Endothelial cell of umbilical vein (primary cell): ENCODE results near the gene RPS5. TPM values are rescaled to one million over a fixed set of nuclear protein-coding genes. Genes with fewer than 3 reads are reported as not detected.

ENCODE experiments used
- BruUV-seq: library from RNA; stranded (reverse); fragments of 400-500 nt; replicated peaks from 2 replicates; lab custom pipeline; 2021; lab: Mats Ljungman, UMichigan
- CTCF ChIA-PET: fragments of 300-600, 350-600 bp; sonication (Branson Sonifier 250); formaldehyde crosslinking; loops from one replicate; lab custom pipeline; 2021; ENCODE audit warnings: antibody characterized with exemption, inconsistent platforms; lab: Charles Lee
- POLR2A ChIA-PET: fragments of 300-600, 350-600 bp; sonication (Branson Sonifier 250); formaldehyde crosslinking; loops from one replicate; lab custom pipeline; 2021; ENCODE audit warnings: antibody characterized with exemption, inconsistent platforms; lab: Charles Lee
- DNase-seq: peaks from one replicate; pipeline ENCODE4 v3.0.0-alpha.2; 2011; ENCODE audit warnings: low read depth, low spot score
- FAIRE-seq: peaks from 2 replicates; lab custom pipeline; 2011; peaks lifted over from hg19 to GRCh38; lab: Jason Lieb, UNC
- H2AFZ ChIP-seq: 2 replicates; pipeline ENCODE4 v1.6.0; 2012; ENCODE audit warnings: low read depth, low read length, control low read depth, inconsistent platforms
- H3K27ac ChIP-seq: 2 replicates; pipeline ENCODE4 v1.5.1; 2011; ENCODE audit warnings: low read depth, mild to moderate bottlenecking, control low read depth, low read length, moderate library complexity; ENCODE audit not compliant: insufficient read depth
- H3K27me3 ChIP-seq, 2 experiments: 2 replicates each; pipeline versions ENCODE4 v1.6.0 to v1.6.1; 2011; ENCODE audit warnings: low read length in 2 of 2, mixed read lengths in 1 of 2; ENCODE audit not compliant: control insufficient read depth in 2 of 2, insufficient read depth in 2 of 2
- H3K36me3 ChIP-seq, 2 experiments: 2 replicates in 1 of 2; 3 replicates in 1 of 2; pipeline ENCODE4 v1.5.1; 2011; ENCODE audit warnings: low read length in 2 of 2, mild to moderate bottlenecking in 1 of 2, moderate library complexity in 1 of 2; ENCODE audit not compliant: control insufficient read depth in 2 of 2, insufficient read depth in 2 of 2; ENCODE audit errors: extremely low read depth in 1 of 2
- H3K4me1 ChIP-seq: 3 replicates; pipeline ENCODE4 v1.5.1; 2011; ENCODE audit warnings: mild to moderate bottlenecking, low read length; ENCODE audit not compliant: control insufficient read depth, insufficient read depth; ENCODE audit errors: extremely low read depth
- H3K4me2 ChIP-seq: 2 replicates; pipeline ENCODE4 v1.6.1; 2011; ENCODE audit warnings: low read length, control low read depth, mixed read lengths; ENCODE audit not compliant: insufficient read depth
- H3K4me3 ChIP-seq, 3 experiments: fragments of 200-600 bp in 1 of 3; sonication (generic), shearing (Covaris generic) in 1 of 3; replicated peaks in 1 of 3; 2 replicates each; pipeline ENCODE4 v1.5.1; 2011 to 2016; ENCODE audit warnings: control low read depth in 3 of 3, low read length in 3 of 3, mild to moderate bottlenecking in 2 of 3, inconsistent platforms in 1 of 3, low read depth in 1 of 3, moderate library complexity in 1 of 3; ENCODE audit not compliant: insufficient read depth in 1 of 3
- H3K79me2 ChIP-seq: 2 replicates; pipeline ENCODE4 v1.6.0; 2012; ENCODE audit warnings: low read length, inconsistent platforms; ENCODE audit not compliant: control insufficient read depth, insufficient read depth
- H3K9ac ChIP-seq: replicated peaks from 2 replicates; pipeline ENCODE3; 2011; ENCODE audit warnings: low read length, control low read depth; ENCODE audit not compliant: insufficient read depth; ENCODE audit errors: extremely low read depth
- H3K9me1 ChIP-seq: replicated peaks from 3 replicates; pipeline ENCODE4 v1.6.0; 2011; ENCODE audit warnings: mild to moderate bottlenecking, low read length; ENCODE audit not compliant: control insufficient read depth, insufficient read depth; ENCODE audit errors: extremely low read depth
- H3K9me3 ChIP-seq: replicated peaks from 2 replicates; pipeline ENCODE4 v1.5.1; 2012; ENCODE audit warnings: low read length, inconsistent platforms; ENCODE audit not compliant: control insufficient read depth, insufficient read depth
- H4K20me1 ChIP-seq: replicated peaks from 2 replicates; pipeline ENCODE3; 2011; ENCODE audit warnings: mild to moderate bottlenecking, low read length; ENCODE audit not compliant: control insufficient read depth, insufficient read depth; ENCODE audit errors: extremely low read depth
- CTCF ChIP-seq, 2 donors: IDR thresholded peaks; 1 replicate in 1 of 2; 2 replicates in 1 of 2; pipeline ENCODE4 v1.5.1; 2011; ENCODE audit warnings: low read length in 2 of 2, mild to moderate bottlenecking in 2 of 2, moderate library complexity in 2 of 2, control low read depth in 1 of 2, inconsistent platforms in 1 of 2, low read depth in 1 of 2; ENCODE audit not compliant: insufficient read depth in 1 of 2; ENCODE audit errors: extremely low read depth in 1 of 2
- EZH2 ChIP-seq: IDR thresholded peaks from 2 replicates; pipeline ENCODE4 v1.6.1; 2012; ENCODE audit warnings: borderline replicate concordance, low read depth, mild to moderate bottlenecking, moderate library complexity, low read length, inconsistent platforms; ENCODE audit not compliant: severe bottlenecking
- FOS ChIP-seq: IDR thresholded peaks from 2 replicates; pipeline ENCODE4 v1.6.1; 2011; ENCODE audit warnings: mild to moderate bottlenecking, low read length, moderate library complexity, borderline replicate concordance; ENCODE audit not compliant: insufficient read depth
- GATA2 ChIP-seq: IDR thresholded peaks from 2 replicates; pipeline ENCODE4 v1.7.0; 2011; ENCODE audit warnings: low read depth, mild to moderate bottlenecking, moderate library complexity, mixed read lengths, low read length; ENCODE audit not compliant: insufficient read length, insufficient read depth
- JUN ChIP-seq: IDR thresholded peaks from 2 replicates; pipeline ENCODE4 v1.6.1; 2011; ENCODE audit warnings: borderline replicate concordance, low read depth; ENCODE audit not compliant: insufficient read length, insufficient read depth
- MAX ChIP-seq: IDR thresholded peaks from 2 replicates; pipeline ENCODE4 v1.6.1; 2011; ENCODE audit not compliant: insufficient read depth, insufficient read length
- MYC ChIP-seq: IDR thresholded peaks from one replicate; pipeline ENCODE4 v1.6.1; 2011; ENCODE audit warnings: mild to moderate bottlenecking, low read depth, low read length
- POLR2A ChIP-seq: IDR thresholded peaks from 2 replicates; pipeline ENCODE4 v1.6.1; 2012; ENCODE audit warnings: low read depth, mild to moderate bottlenecking, control low read depth, low read length
- POLR2AphosphoS5 ChIP-seq: IDR thresholded peaks from 2 replicates; pipeline ENCODE4 v1.6.1; 2012; ENCODE audit warnings: low read depth, mild to moderate bottlenecking, control low read depth, low read length, moderate library complexity; ENCODE audit not compliant: insufficient read depth
- dilution Hi-C: fragments of 300-500 bp; cut with MboI; formaldehyde crosslinking; loops from one replicate; pipeline ENCODE4 v1.15.0; 2019; ENCODE audit warnings: low sequenced_read_pairs; ENCODE audit not compliant: extremely low pct_ligation_motif_present
- intact Hi-C: fragments of 100-400 bp; cut with micrococcal nuclease; formaldehyde crosslinking; loops from one replicate; pipeline ENCODE4 v1.10.0; 2022
- polyA plus RNA-seq, 4 experiments: library from polyadenylated mRNA; depleted of rRNA in 3 of 4; stranded (reverse) in 3 of 4; unstranded in 1 of 4; fragments of >200 nt; gene quantifications; 2 replicates each; pipeline versions ENCODE4 v1.2.1 to v1.2.3, GENCODE V29; 2011 to 2012; ENCODE audit warnings: missing spikeins in 1 of 4
- total RNA-seq: library from RNA; stranded (reverse); gene quantifications from 2 replicates; pipeline ENCODE4 v1.2.3, GENCODE V29; 2021

RPS5 gene
- total and polyA plus RNA-seq, 2 donors (not counting 3 experiments of a cell fraction or from before 2014, with no cell fraction given) = 993 to 3,430 TPM

GRCh38 chr19:58352760-58353671, 34.1 kb upstream of the RPS5 start, which contains the start of gene A1BG:
Gene A1BG, minus strand, starts transcription at chr19:58353492. Its CDS starts 55 bp downstream, at chr19:58353437.
- Histone ChIP-seq H3K4me2 (no peak within 1 kb of the TSS), H3K4me1 (peaks cover 10% of the 10 kb centered on the region), H4K20me1 (no peaks in the 10 kb centered on the region), H3K27me3 (peaks cover 30 to 51% of the 10 kb centered on the region in 2 experiments), H3K9ac (no peak within 1 kb of the TSS), H3K36me3 (no peaks in the 10 kb centered on the region), H3K79me2 (no peaks in the 10 kb centered on the region), H2AFZ (no peak within 1 kb of the TSS), H3K27ac (no peak within 1 kb of the TSS), H3K4me3 (no peak within 1 kb of the TSS), H3K9me3 (no peaks in the 10 kb centered on the region), H3K9me1 (no peaks in the 10 kb centered on the region)
- ChIA-PET POLR2A (no interaction called here), CTCF (no interaction called here)
- dilution Hi-C loops = no loop called here
- BruUV-seq = no TSS peak
- TF ChIP-seq GATA2 (no peak), CTCF (IDR thresholded peaks at IDR 0.05; ENCODE audit: extremely low read depth in 1 of 2, insufficient read depth in 1 of 2, low read depth in 1 of 2, low read length in 2 of 2) (no peak), JUN (no peak), MAX (no peak), EZH2 (no peak), POLR2A (no peak), MYC (no peak), FOS (no peak), POLR2AphosphoS5 (no peak)
- intact Hi-C loops = no loop called here
- DNase-seq = no peak
- no peak for FAIRE-seq
